Fibroblast of mammary gland (primary cell): Measurements from ENCODE around the gene JAM2.

Source experiments
- DNase-seq: peaks from one replicate; pipeline ENCODE4 v3.0.0-alpha.2; 2010; ENCODE audit warnings: low read depth
- H3K4me3 ChIP-seq: 2 replicates; pipeline ENCODE4 v1.5.1; 2011; ENCODE audit warnings: low read depth, mild to moderate bottlenecking, low read length, moderate library complexity; ENCODE audit not compliant: control insufficient read depth
- CTCF ChIP-seq: conservative IDR thresholded peaks from 2 replicates; pipeline ENCODE4 v1.5.1; 2011; ENCODE audit warnings: low read depth, low read length, inconsistent platforms; ENCODE audit not compliant: control insufficient read depth, insufficient read depth

Gene JAM2

GRCh38 chr21:25664491-25664931 lies 25.5 kb downstream of the JAM2 start:
- H3K4me3 ChIP-seq: no peak overlapping the region
- TF ChIP-seq CTCF: no peak
- DNase-seq: peak; percentile 34

- no peak overlapping the region for H3K4me3 ChIP-seq
- TF ChIP-seq CTCF: no peak
- peak; percentile 87 for DNase-seq
Observed at GRCh38 chr21:25670726-25671125, 31.7 kb downstream of the JAM2 start.

GRCh38 chr21:25676451-25676850 lies 37.4 kb downstream of the JAM2 start:
- no peak for TF ChIP-seq CTCF

GRCh38 chr21:25682382-25682781 lies 43.3 kb downstream of the JAM2 start:
- DNase-seq: no peak
- H3K4me3 ChIP-seq: no peak overlapping the region
- TF ChIP-seq CTCF: no peak

More at GRCh38 chr21:25676451-25676850, 37.4 kb downstream of the JAM2 start:
- H3K4me3 ChIP-seq: no peak overlapping the region
- DNase-seq: no peak

GRCh38 chr21:25687787-25688186 lies 48.7 kb downstream of the JAM2 start:
- H3K4me3 ChIP-seq: no peak overlapping the region
- DNase-seq: no peak
- TF ChIP-seq CTCF: no peak

- H3K4me3 ChIP-seq: no peak overlapping the region
- TF ChIP-seq CTCF: no peak
- DNase-seq: no peak
Observed at GRCh38 chr21:25688275-25689155, 49.5 kb downstream of the JAM2 start.
